Medulla oblongata (tissue), 1 donor: ENCODE data around the gene ZNF14.
"Not testable (repeated sequence)": the region's sequence is repeated elsewhere in the genome, so short reads cannot be mapped to it uniquely, and the experiment has no call there.

Experiments
- DNase-seq: peaks from one replicate; pipeline ENCODE4 v3.0.0-alpha.2; 2015; ENCODE audit errors: extremely low spot score

The ZNF14 gene

GRCh38 chr19:19689023-19689422 lies 43.9 kb downstream of the ZNF14 start:
- DNase-seq: not testable (repeated sequence)

GRCh38 chr19:19687090-19687489 lies 45.8 kb downstream of the ZNF14 start:
- DNase-seq: no peak

- DNase-seq: no peak
Observed at GRCh38 chr19:19686580-19686979, 46.3 kb downstream of the ZNF14 start.

GRCh38 chr19:19686119-19686518 lies 46.8 kb downstream of the ZNF14 start:
- DNase-seq: not testable (repeated sequence)

- DNase-seq: no peak
Observed at GRCh38 chr19:19679176-19680073, 53.5 kb downstream of the ZNF14 start.

GRCh38 chr19:19677579-19677978 lies 55.3 kb downstream of the ZNF14 start:
- no peak for DNase-seq

- DNase-seq: no peak
Observed at GRCh38 chr19:19674315-19674714, 58.6 kb downstream of the ZNF14 start.

GRCh38 chr19:19672816-19673215 lies 60.1 kb downstream of the ZNF14 start:
- DNase-seq: no peak

GRCh38 chr19:19670070-19670551 lies 62.8 kb downstream of the ZNF14 start:
- no peak for DNase-seq

- peak; percentile 98 for DNase-seq
Observed at GRCh38 chr19:19668230-19669012, 64.5 kb downstream of the ZNF14 start, which contains the start of gene ZNF101. Gene ZNF101 (plus strand): TSS chr19:19668839. CDS start chr19:19668964, 125 bp downstream.

- DNase-seq: not testable (repeated sequence)
Observed at GRCh38 chr19:19665420-19665948, 67.4 kb downstream of the ZNF14 start.

- peak; percentile 98 for DNase-seq
Observed at GRCh38 chr19:19663256-19664120, 69.4 kb downstream of the ZNF14 start, which contains the start of gene ATP13A1. Gene ATP13A1 (minus strand): TSS chr19:19663676. CDS start chr19:19663666, 10 bp downstream.

- DNase-seq: no peak
Observed at GRCh38 chr19:19662871-19663255, 70.0 kb downstream of the ZNF14 start.

- no peak for DNase-seq
Observed at GRCh38 chr19:19662344-19662743, 70.6 kb downstream of the ZNF14 start.

GRCh38 chr19:19661675-19662251 lies 71.1 kb downstream of the ZNF14 start:
- DNase-seq: peak; percentile 66

- no peak for DNase-seq
Observed at GRCh38 chr19:19661141-19661674, 71.7 kb downstream of the ZNF14 start.
